HepG2 (cell line): ENCODE results near the gene ESRRG. TPM values are rescaled to one million over a fixed set of nuclear protein-coding genes. Genes with fewer than 3 reads are reported as not detected.

Experiments used
- ATAC-seq: fragments of 200-7000 bp; cut with Tn5 transposase; 3 replicates; pipeline ENCODE4 v1.9.1; 2020; ENCODE audit warnings: mild to moderate bottlenecking, moderate library complexity
- BruUV-seq: library from RNA; stranded (reverse); fragments of 400-500 nt; replicated peaks from 2 replicates; lab custom pipeline; 2021; lab: Mats Ljungman, UMichigan
- CTCF ChIA-PET: fragments of 300-600 bp; formaldehyde crosslinking; extraction: SDS; loops from one replicate; lab custom pipeline; 2021; ENCODE audit warnings: low total read pairs, inconsistent platforms, low intra/inter-chr PET ratio; lab: Yijun Ruan, JAX
- POLR2A ChIA-PET: fragments of 350-600 bp; sonication (Branson Sonifier 250); formaldehyde crosslinking; loops from one replicate; lab custom pipeline; 2020; ENCODE audit warnings: antibody characterized with exemption, inconsistent platforms; lab: Yijun Ruan, JAX
- DNase-seq: peaks from one replicate; pipeline ENCODE4 v3.0.0-alpha.2; 2015; ENCODE audit warnings: low spot score
- FAIRE-seq: peaks from 3 replicates; lab custom pipeline; 2011; peaks lifted over from hg19 to GRCh38; lab: Jason Lieb, UNC
- H2AFZ ChIP-seq: one replicate; pipeline ENCODE4 v1.6.1; 2011; ENCODE audit warnings: low read length, inconsistent platforms
- H3K27ac ChIP-seq: fragments of 300-600 bp; 3 replicates; pipeline ENCODE4 v1.8.0; 2011; ENCODE audit warnings: mixed run types, mild to moderate bottlenecking, mixed read lengths, low read length, inconsistent platforms; ENCODE audit not compliant: insufficient read depth; ENCODE audit errors: extremely low read length
- H3K27me3 ChIP-seq, 2 experiments: fragments of 200-600 bp in 1 of 2; 2 replicates in 1 of 2; 3 replicates in 1 of 2; pipeline versions ENCODE4 v1.6.0 to v1.8.0; 2011; ENCODE audit warnings: low read length in 2 of 2, mild to moderate bottlenecking in 2 of 2, moderate library complexity in 2 of 2, inconsistent platforms in 1 of 2; ENCODE audit not compliant: insufficient read depth in 2 of 2, control insufficient read depth in 1 of 2
- H3K36me3 ChIP-seq, 2 experiments: fragments of 200-600 bp in 1 of 2; replicated peaks in 1 of 2; 2 replicates in 1 of 2; 3 replicates in 1 of 2; pipeline versions ENCODE4 v1.5.1 to v1.8.0; 2011; ENCODE audit warnings: low read length in 2 of 2, inconsistent platforms in 1 of 2; ENCODE audit not compliant: insufficient read depth in 2 of 2, control insufficient read depth in 1 of 2
- H3K4me1 ChIP-seq: 2 replicates; pipeline ENCODE4 v1.5.1; 2012; ENCODE audit warnings: low read length, inconsistent platforms; ENCODE audit not compliant: insufficient read depth
- H3K4me2 ChIP-seq: 2 replicates; pipeline ENCODE4 v1.6.0; 2011; ENCODE audit warnings: low read depth, low read length, inconsistent platforms
- H3K4me3 ChIP-seq, 3 experiments: fragments of 200-600 bp in 1 of 3; sonication (generic), shearing (Covaris generic) in 1 of 3; replicated peaks in 1 of 3; 2 replicates each; pipeline ENCODE4 v1.5.1; 2011 to 2016; ENCODE audit warnings: low read length in 3 of 3, inconsistent platforms in 2 of 3, low read depth in 2 of 3, mild to moderate bottlenecking in 2 of 3, control low read depth in 1 of 3, mixed read lengths in 1 of 3; ENCODE audit not compliant: insufficient read depth in 1 of 3
- H3K79me2 ChIP-seq: one replicate; pipeline ENCODE4 v1.6.1; 2011; ENCODE audit warnings: low read length, inconsistent platforms; ENCODE audit not compliant: insufficient read depth
- H3K9ac ChIP-seq: 2 replicates; pipeline ENCODE4 v1.6.0; 2011; ENCODE audit warnings: mild to moderate bottlenecking, low read depth, low read length, inconsistent platforms; ENCODE audit not compliant: insufficient read depth
- H3K9me3 ChIP-seq: 2 replicates; pipeline ENCODE4 v1.5.1; 2012; ENCODE audit warnings: mild to moderate bottlenecking, low read length
- H4K20me1 ChIP-seq: 2 replicates; pipeline ENCODE4 v1.6.0; 2011; ENCODE audit warnings: inconsistent platforms, mild to moderate bottlenecking, low read length, moderate library complexity; ENCODE audit not compliant: insufficient read depth
- ATAD3A ChIP-seq: sonication (generic); formaldehyde crosslinking; IDR thresholded peaks from 2 replicates; pipeline ENCODE4 v1.4.0; 2020; ENCODE audit warnings: missing genetic modification reagents
- HOXA9 ChIP-seq: sonication (generic); formaldehyde crosslinking; IDR thresholded peaks from 2 replicates; pipeline ENCODE4 v1.8.1; 2022; ENCODE audit warnings: missing genetic modification reagents, mild to moderate bottlenecking, moderate library complexity, borderline replicate concordance
- MEF2D ChIP-seq: sonication (generic); formaldehyde crosslinking; IDR thresholded peaks from 2 replicates; pipeline ENCODE4 v1.5.1; 2020; ENCODE audit warnings: mild to moderate bottlenecking, missing genetic modification reagents
- RFXANK ChIP-seq: IDR thresholded peaks from 2 replicates; pipeline ENCODE4 v1.6.1; 2016
- TSC22D2 ChIP-seq: sonication (generic); formaldehyde crosslinking; IDR thresholded peaks from 2 replicates; pipeline ENCODE4 v1.5.1; 2020; ENCODE audit warnings: missing genetic modification reagents, mild to moderate bottlenecking, borderline replicate concordance
- ZEB1 ChIP-seq: IDR thresholded peaks from 2 replicates; pipeline ENCODE4 v1.6.1; 2012; ENCODE audit warnings: mild to moderate bottlenecking, low read depth, inconsistent platforms; ENCODE audit not compliant: insufficient replicate concordance
- ZFP36 ChIP-seq: fragments of 150-350 bp; IDR thresholded peaks from 2 replicates; pipeline ENCODE4 v1.6.1; 2018; ENCODE audit warnings: borderline replicate concordance, low read length, low read depth; ENCODE audit not compliant: partially characterized antibody
- ZNF432 ChIP-seq: sonication (generic); formaldehyde crosslinking; IDR thresholded peaks from 2 replicates; pipeline ENCODE4 v1.5.0; 2020; ENCODE audit warnings: missing genetic modification reagents, mild to moderate bottlenecking, borderline replicate concordance
- ZNF878 ChIP-seq: sonication (generic); formaldehyde crosslinking; IDR thresholded peaks from 2 replicates; pipeline ENCODE4 v1.8.1; 2023; ENCODE audit warnings: mild to moderate bottlenecking, missing genetic modification reagents, moderate library complexity
- in situ Hi-C: cut with HindIII; loops from 2 replicates; pipeline ENCODE4 v1.10.0; 2017; ENCODE audit warnings: low pct_unique_long_range_greater_than_20kb; ENCODE audit not compliant: extremely low pct_ligation_motif_present
- intact Hi-C: fragments of 100-400 bp; cut with micrococcal nuclease; formaldehyde crosslinking; loops from one replicate; pipeline ENCODE4 v1.10.0; 2022; ENCODE audit not compliant: unreplicated experiment
- polyA plus RNA-seq, 8 experiments: library from polyadenylated mRNA; depleted of rRNA in 3 of 8; stranded (reverse) in 7 of 8; unstranded in 1 of 8; fragments of >200 nt; fragmentation: Illumina TruSeq in 4 of 8; extraction: Trizol in 4 of 8; gene quantifications; 2 replicates each; pipeline versions ENCODE4 v1.2.1 to v1.2.3, GENCODE V29; 2011 to 2016; ENCODE audit warnings: low read depth in 4 of 8, missing spikeins in 1 of 8, mixed read lengths in 1 of 8; ENCODE audit not compliant: insufficient read depth in 1 of 8
- total RNA-seq, 5 experiments: library from RNA; depleted of rRNA; stranded (reverse); fragments of >200 nt; fragmentation: Illumina TruSeq; extraction: Trizol; gene quantifications; 2 replicates each; pipeline ENCODE4 v1.2.3, GENCODE V29; 2016; ENCODE audit warnings: low read depth in 1 of 5
- TF ChIP-seq, protein P1 (sequence below): sonication (generic); formaldehyde crosslinking; IDR thresholded peaks from 2 replicates; pipeline ENCODE4 v1.4.0; 2020; ENCODE audit warnings: missing genetic modification reagents, mild to moderate bottlenecking, borderline replicate concordance
- TF ChIP-seq, protein P2 (sequence below): sonication (generic); formaldehyde crosslinking; IDR thresholded peaks from 2 replicates; pipeline ENCODE4 v1.9.0; 2021; ENCODE audit warnings: missing genetic modification reagents, borderline replicate concordance
- TF ChIP-seq, protein P3 (sequence below): sonication (generic); formaldehyde crosslinking; IDR thresholded peaks from 2 replicates; pipeline ENCODE4 v1.5.0; 2020; ENCODE audit warnings: mild to moderate bottlenecking, missing genetic modification reagents, borderline replicate concordance

The ESRRG gene
- total and polyA plus RNA-seq, 2 of the 13 experiments (the other 11 are each of a cell fraction or from before 2014, with no cell fraction given), result not detected

DNA sequence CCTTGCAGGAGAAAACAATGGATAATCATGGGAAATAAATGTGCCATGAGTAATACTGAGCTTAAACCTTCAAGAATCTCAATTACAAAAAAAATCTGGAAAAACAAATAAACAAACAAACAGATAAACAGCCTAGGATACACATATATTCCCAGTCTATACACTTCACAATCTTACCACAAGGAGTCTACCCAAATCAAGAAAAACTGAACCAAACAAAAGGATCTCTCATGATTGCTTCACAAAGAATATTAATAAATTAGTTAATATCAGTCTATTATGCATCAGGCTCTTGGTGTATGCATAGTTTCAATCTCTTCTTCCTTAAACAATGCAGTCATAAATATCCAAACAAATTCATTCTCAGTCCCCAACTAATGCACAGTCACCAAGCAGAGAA, 3.2 kb upstream of the ESRRG start:
- Histone ChIP-seq H3K27me3 (peaks cover 3 to 16% of the 10 kb centered on the region in 2 experiments; a peak in 3 of 5 replicates), H3K27ac (no peak overlapping the region), H3K36me3 (no peaks in the 10 kb centered on the region), H4K20me1 (no peaks in the 10 kb centered on the region), H3K9ac (no peak overlapping the region), H3K9me3 (no peaks in the 10 kb centered on the region), H3K4me1 (no peaks in the 10 kb centered on the region), H3K4me2 (no peak overlapping the region), H2AFZ (no peak overlapping the region), H3K79me2 (no peaks in the 10 kb centered on the region), H3K4me3 (no peak overlapping the region)
- intact Hi-C loops, result no loop called here
- in situ Hi-C loops, result no loop called here
- CTCF ChIA-PET, result no interaction called here
- ATAC-seq, result no peak
- no peak for FAIRE-seq
- BruUV-seq, result no TSS peak
- no peak for DNase-seq
- POLR2A ChIA-PET, result no interaction called here
- TF ChIP-seq TSC22D2 (CRISPR knock-in tag) (no peak), ATAD3A (CRISPR knock-in tag) (no peak), ZNF432 (no peak), RFXANK (CRISPR knock-in tag) (no peak), ZEB1 (no peak), ZNF878 (CRISPR knock-in tag) (no peak), HOXA9 (no peak), ZFP36 (no peak), MEF2D (CRISPR knock-in tag) (no peak)
- TF ChIP-seq, protein P1, sequence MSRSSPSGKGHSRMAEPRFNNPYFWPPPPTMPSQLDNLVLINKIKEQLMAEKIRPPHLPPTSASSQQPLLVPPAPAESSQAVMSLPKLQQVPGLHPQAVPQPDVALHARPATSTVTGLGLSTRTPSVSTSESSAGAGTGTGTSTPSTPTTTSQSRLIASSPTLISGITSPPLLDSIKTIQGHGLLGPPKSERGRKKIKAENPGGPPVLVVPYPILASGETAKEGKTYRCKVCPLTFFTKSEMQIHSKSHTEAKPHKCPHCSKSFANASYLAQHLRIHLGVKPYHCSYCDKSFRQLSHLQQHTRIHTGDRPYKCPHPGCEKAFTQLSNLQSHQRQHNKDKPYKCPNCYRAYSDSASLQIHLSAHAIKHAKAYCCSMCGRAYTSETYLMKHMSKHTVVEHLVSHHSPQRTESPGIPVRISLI (CRISPR knock-in tag), result no peak
- TF ChIP-seq, protein P2, sequence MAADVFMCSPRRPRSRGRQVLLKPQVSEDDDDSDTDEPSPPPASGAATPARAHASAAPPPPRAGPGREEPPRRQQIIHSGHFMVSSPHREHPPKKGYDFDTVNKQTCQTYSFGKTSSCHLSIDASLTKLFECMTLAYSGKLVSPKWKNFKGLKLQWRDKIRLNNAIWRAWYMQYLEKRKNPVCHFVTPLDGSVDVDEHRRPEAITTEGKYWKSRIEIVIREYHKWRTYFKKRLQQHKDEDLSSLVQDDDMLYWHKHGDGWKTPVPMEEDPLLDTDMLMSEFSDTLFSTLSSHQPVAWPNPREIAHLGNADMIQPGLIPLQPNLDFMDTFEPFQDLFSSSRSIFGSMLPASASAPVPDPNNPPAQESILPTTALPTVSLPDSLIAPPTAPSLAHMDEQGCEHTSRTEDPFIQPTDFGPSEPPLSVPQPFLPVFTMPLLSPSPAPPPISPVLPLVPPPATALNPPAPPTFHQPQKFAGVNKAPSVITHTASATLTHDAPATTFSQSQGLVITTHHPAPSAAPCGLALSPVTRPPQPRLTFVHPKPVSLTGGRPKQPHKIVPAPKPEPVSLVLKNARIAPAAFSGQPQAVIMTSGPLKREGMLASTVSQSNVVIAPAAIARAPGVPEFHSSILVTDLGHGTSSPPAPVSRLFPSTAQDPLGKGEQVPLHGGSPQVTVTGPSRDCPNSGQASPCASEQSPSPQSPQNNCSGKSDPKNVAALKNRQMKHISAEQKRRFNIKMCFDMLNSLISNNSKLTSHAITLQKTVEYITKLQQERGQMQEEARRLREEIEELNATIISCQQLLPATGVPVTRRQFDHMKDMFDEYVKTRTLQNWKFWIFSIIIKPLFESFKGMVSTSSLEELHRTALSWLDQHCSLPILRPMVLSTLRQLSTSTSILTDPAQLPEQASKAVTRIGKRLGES (CRISPR knock-in tag), result no peak
- TF ChIP-seq, protein P3, sequence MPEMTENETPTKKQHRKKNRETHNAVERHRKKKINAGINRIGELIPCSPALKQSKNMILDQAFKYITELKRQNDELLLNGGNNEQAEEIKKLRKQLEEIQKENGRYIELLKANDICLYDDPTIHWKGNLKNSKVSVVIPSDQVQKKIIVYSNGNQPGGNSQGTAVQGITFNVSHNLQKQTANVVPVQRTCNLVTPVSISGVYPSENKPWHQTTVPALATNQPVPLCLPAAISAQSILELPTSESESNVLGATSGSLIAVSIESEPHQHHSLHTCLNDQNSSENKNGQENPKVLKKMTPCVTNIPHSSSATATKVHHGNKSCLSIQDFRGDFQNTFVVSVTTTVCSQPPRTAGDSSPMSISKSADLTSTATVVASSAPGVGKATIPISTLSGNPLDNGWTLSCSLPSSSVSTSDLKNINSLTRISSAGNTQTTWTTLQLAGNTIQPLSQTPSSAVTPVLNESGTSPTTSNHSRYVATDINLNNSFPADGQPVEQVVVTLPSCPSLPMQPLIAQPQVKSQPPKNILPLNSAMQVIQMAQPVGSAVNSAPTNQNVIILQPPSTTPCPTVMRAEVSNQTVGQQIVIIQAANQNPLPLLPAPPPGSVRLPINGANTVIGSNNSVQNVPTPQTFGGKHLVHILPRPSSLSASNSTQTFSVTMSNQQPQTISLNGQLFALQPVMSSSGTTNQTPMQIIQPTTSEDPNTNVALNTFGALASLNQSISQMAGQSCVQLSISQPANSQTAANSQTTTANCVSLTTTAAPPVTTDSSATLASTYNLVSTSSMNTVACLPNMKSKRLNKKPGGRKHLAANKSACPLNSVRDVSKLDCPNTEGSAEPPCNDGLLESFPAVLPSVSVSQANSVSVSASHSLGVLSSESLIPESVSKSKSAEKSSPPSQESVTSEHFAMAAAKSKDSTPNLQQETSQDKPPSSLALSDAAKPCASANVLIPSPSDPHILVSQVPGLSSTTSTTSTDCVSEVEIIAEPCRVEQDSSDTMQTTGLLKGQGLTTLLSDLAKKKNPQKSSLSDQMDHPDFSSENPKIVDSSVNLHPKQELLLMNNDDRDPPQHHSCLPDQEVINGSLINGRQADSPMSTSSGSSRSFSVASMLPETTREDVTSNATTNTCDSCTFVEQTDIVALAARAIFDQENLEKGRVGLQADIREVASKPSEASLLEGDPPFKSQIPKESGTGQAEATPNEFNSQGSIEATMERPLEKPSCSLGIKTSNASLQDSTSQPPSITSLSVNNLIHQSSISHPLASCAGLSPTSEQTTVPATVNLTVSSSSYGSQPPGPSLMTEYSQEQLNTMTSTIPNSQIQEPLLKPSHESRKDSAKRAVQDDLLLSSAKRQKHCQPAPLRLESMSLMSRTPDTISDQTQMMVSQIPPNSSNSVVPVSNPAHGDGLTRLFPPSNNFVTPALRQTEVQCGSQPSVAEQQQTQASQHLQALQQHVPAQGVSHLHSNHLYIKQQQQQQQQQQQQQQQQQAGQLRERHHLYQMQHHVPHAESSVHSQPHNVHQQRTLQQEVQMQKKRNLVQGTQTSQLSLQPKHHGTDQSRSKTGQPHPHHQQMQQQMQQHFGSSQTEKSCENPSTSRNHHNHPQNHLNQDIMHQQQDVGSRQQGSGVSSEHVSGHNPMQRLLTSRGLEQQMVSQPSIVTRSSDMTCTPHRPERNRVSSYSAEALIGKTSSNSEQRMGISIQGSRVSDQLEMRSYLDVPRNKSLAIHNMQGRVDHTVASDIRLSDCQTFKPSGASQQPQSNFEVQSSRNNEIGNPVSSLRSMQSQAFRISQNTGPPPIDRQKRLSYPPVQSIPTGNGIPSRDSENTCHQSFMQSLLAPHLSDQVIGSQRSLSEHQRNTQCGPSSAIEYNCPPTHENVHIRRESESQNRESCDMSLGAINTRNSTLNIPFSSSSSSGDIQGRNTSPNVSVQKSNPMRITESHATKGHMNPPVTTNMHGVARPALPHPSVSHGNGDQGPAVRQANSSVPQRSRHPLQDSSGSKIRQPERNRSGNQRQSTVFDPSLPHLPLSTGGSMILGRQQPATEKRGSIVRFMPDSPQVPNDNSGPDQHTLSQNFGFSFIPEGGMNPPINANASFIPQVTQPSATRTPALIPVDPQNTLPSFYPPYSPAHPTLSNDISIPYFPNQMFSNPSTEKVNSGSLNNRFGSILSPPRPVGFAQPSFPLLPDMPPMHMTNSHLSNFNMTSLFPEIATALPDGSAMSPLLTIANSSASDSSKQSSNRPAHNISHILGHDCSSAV (CRISPR knock-in tag), result no peak
